Progenitor cell of endocrine pancreas (in vitro differentiated cells): Measurements from ENCODE around the gene TRIP4. TPM values are rescaled to one million over a fixed set of nuclear protein-coding genes. Genes with fewer than 3 reads are reported as not detected.

Source experiments
- DNase-seq: peaks from one replicate; pipeline ENCODE4 v3.0.0; 2021; ENCODE audit warnings: low spot score; ENCODE audit not compliant: unreplicated experiment
- H3K27ac Mint-ChIP-seq: 2 replicates; pipeline ENCODE4 v1.8.0; 2021; ENCODE audit warnings: mild to moderate bottlenecking, moderate library complexity, mixed read lengths
- H3K27me3 Mint-ChIP-seq: 2 replicates; pipeline ENCODE4 v1.8.0; 2021; ENCODE audit warnings: mixed read lengths
- H3K36me3 Mint-ChIP-seq: 2 replicates; pipeline ENCODE4 v1.8.0; 2022; ENCODE audit warnings: mixed read lengths; ENCODE audit not compliant: insufficient read depth
- H3K4me1 Mint-ChIP-seq: 2 replicates; pipeline ENCODE4 v1.8.0; 2021; ENCODE audit warnings: low read depth, mixed read lengths
- H3K4me3 Mint-ChIP-seq: 2 replicates; pipeline ENCODE4 v1.8.0; 2021; ENCODE audit warnings: low read depth, mild to moderate bottlenecking, moderate library complexity, mixed read lengths
- H3K9me3 Mint-ChIP-seq: 2 replicates; pipeline ENCODE4 v1.8.0; 2021; ENCODE audit warnings: low read depth, mixed read lengths
- CTCF ChIP-seq: fragments of 200-600 bp; sonication (generic); IDR thresholded peaks from one replicate; pipeline ENCODE4 v1.5.0; 2021; ENCODE audit warnings: antibody characterized with exemption, mild to moderate bottlenecking; ENCODE audit not compliant: unreplicated experiment
- total RNA-seq: library from RNA; stranded (reverse); gene quantifications from 2 replicates; pipeline ENCODE4 v1.2.1, GENCODE V29; 2021

Gene TRIP4
- total RNA-seq, 1 donor from 2014 or later: 27.9 TPM

- Mint-ChIP-seq H3K9me3 (no peaks in the 10 kb centered on the region), H3K4me1 (peaks cover 44% of the 10 kb centered on the region), H3K36me3 (peaks cover 5% of the 10 kb centered on the region), H3K4me3 (no peak overlapping the region), H3K27me3 (no peaks in the 10 kb centered on the region), H3K27ac (peak overlapping the region; percentile 60)
- no peak for DNase-seq
- no peak for TF ChIP-seq CTCF
These were observed 78.9 kb downstream of the TRIP4 start for GRCh38 chr15:64466408-64467141.

DNA sequence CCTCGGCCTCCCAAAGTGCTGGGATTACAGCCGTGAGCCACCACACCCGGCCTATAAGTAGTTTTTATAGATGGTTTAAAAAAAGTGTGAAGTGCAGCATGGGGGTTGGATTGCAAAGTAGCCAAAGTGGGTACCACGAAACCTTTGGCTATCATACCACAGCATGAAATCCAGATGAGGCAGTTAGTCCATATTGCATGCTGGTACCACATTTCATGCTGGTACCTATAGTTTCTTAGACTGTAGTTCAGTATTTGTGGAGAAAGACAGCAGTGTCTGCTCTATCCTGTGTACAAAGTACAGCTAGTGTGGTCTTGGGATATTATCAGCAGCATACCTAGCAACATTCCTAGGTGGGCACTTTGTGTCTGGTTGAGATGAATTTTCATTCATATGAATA, 84.5 kb downstream of the TRIP4 start:
- Mint-ChIP-seq H3K4me1 (peaks cover 4% of the 10 kb centered on the region), H3K27ac (no peak overlapping the region), H3K27me3 (no peaks in the 10 kb centered on the region), H3K4me3 (no peak overlapping the region), H3K9me3 (no peaks in the 10 kb centered on the region), H3K36me3 (peaks cover 8% of the 10 kb centered on the region)
- no peak for TF ChIP-seq CTCF
- DNase-seq: no peak

- Mint-ChIP-seq H3K9me3 (no peaks in the 10 kb centered on the region), H3K36me3 (peaks cover 4% of the 10 kb centered on the region), H3K27me3 (no peaks in the 10 kb centered on the region), H3K4me1 (peaks cover 3% of the 10 kb centered on the region), H3K27ac (peak overlapping the region; percentile 39), H3K4me3 (no peak overlapping the region)
- no peak for TF ChIP-seq CTCF
- DNase-seq: no peak
These were observed 87.2 kb downstream of the TRIP4 start for GRCh38 chr15:64474846-64475245.

- Mint-ChIP-seq H3K27ac (peak overlapping the region; percentile 59), H3K4me1 (peaks cover 7% of the 10 kb centered on the region), H3K36me3 (peaks cover 6% of the 10 kb centered on the region), H3K4me3 (no peak overlapping the region), H3K27me3 (no peaks in the 10 kb centered on the region), H3K9me3 (no peaks in the 10 kb centered on the region)
- no peak for DNase-seq
- TF ChIP-seq CTCF: no peak
These were observed 88.9 kb downstream of the TRIP4 start for GRCh38 chr15:64476550-64476949.

DNA sequence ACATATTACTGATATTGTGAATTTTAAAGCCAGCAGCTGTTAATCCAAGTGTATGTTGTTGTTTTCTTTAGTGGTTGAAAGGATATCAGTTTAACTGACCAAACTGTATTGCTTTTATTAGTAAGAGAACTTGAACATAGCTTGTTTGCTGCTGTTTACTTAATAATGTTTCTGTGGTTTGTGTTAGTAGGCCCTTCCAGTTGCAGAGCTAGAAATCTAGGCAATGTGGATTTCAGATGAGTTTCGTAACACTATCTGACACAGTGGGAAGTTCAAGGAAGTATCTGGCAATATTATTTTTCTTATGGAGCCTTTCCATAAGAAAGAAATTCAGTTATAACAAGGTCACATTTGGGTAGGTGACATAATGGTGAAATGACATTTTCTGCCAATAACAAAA, 91.2 kb downstream of the TRIP4 start:
- no peak for DNase-seq
- Mint-ChIP-seq H3K27me3 (no peaks in the 10 kb centered on the region), H3K27ac (peak overlapping the region; percentile 57), H3K4me3 (no peak overlapping the region), H3K9me3 (no peaks in the 10 kb centered on the region), H3K4me1 (peaks cover 7% of the 10 kb centered on the region), H3K36me3 (peaks cover 3% of the 10 kb centered on the region)
- TF ChIP-seq CTCF: no peak
